GM12878 (cell line): ENCODE measurements around the gene EFNA2. TPM values are rescaled to one million over a fixed set of nuclear protein-coding genes. Genes with fewer than 3 reads are reported as not detected.

Experiments
- EZH2 ChIP-seq: IDR thresholded peaks from 2 replicates; pipeline ENCODE4 v1.6.1; 2012; ENCODE audit warnings: low read depth, mild to moderate bottlenecking, control low read depth, inconsistent platforms, low read length, borderline replicate concordance; ENCODE audit not compliant: control insufficient read depth
- POLR2AphosphoS2 ChIP-seq: IDR thresholded peaks from 2 replicates; pipeline ENCODE4 v1.6.1; 2011; ENCODE audit warnings: low read depth, mild to moderate bottlenecking, low read length, improper control_type of control experiment, moderate library complexity
- RUNX3 ChIP-seq: IDR thresholded peaks from 2 replicates; pipeline ENCODE4 v1.6.1; 2012; ENCODE audit warnings: low read length, inconsistent platforms
- SP1 ChIP-seq: IDR thresholded peaks from one replicate; pipeline ENCODE4 v1.6.1; 2011; ENCODE audit warnings: low read depth, low read length
- ZNF24 ChIP-seq: fragments of 450-650 bp; IDR thresholded peaks from 2 replicates; pipeline ENCODE4 v1.6.1; 2017; ENCODE audit warnings: antibody characterized with exemption, mild to moderate bottlenecking
- ZNF384 ChIP-seq: IDR thresholded peaks from 2 replicates; pipeline ENCODE4 v1.6.1; 2012; ENCODE audit warnings: low read depth, mild to moderate bottlenecking, low read length, improper control_type of control experiment, borderline replicate concordance
- polyA plus RNA-seq, 11 experiments: library from polyadenylated mRNA; depleted of rRNA in 4 of 11; unstranded in 6 of 11; stranded (reverse) in 5 of 11; fragments of >200 nt; fragmentation: Nextera tagmentation in 4 of 11; fragmentation: Illumina TruSeq in 1 of 11; extraction: Ambion mirVana in 4 of 11; extraction: Trizol in 1 of 11; gene quantifications; 1 replicate in 1 of 11; 2 replicates in 10 of 11; pipeline versions ENCODE4 v1.2.1 to v1.2.3, GENCODE V29; 2011 to 2016; ENCODE audit warnings: inconsistent platforms in 2 of 11, missing spikeins in 2 of 11, low read depth in 1 of 11
- total RNA-seq, 4 experiments: library from RNA; depleted of rRNA in 3 of 4; stranded (reverse); fragments of >200 nt in 3 of 4; fragmentation: Illumina TruSeq in 1 of 4; extraction: Trizol in 1 of 4; gene quantifications; 2 replicates each; pipeline versions ENCODE4 v1.2.1 to v1.2.3, GENCODE V29; 2013 to 2021
- TF ChIP-seq, protein P1 (sequence below): fragments of 450-650 bp; formaldehyde crosslinking; IDR thresholded peaks from 2 replicates; pipeline ENCODE4 v1.5.0; 2022; ENCODE audit warnings: mild to moderate bottlenecking, missing genetic modification characterization
- TF ChIP-seq, protein P2 (sequence below): IDR thresholded peaks from 2 replicates; pipeline ENCODE4 v1.6.1; 2011; ENCODE audit warnings: low read depth, low read length, improper control_type of control experiment, borderline replicate concordance
- TF ChIP-seq, protein P3 (sequence below): IDR thresholded peaks from 2 replicates; pipeline ENCODE4 v1.6.1; 2012; ENCODE audit warnings: improper control_type of control experiment, low read depth, low read length; ENCODE audit not compliant: insufficient replicate concordance
- TF ChIP-seq, protein P4 (sequence below): IDR thresholded peaks from 2 replicates; pipeline ENCODE4 v1.6.1; 2011; ENCODE audit warnings: mild to moderate bottlenecking, low read depth, low read length, moderate library complexity; ENCODE audit not compliant: insufficient replicate concordance
- TF ChIP-seq, protein P5 (sequence below): IDR thresholded peaks from 2 replicates; pipeline ENCODE4 v1.6.1; 2012; ENCODE audit warnings: mild to moderate bottlenecking, low read depth, low read length

The EFNA2 gene
- total and polyA plus RNA-seq, 10 of the 15 experiments (the other 5 are each of a cell fraction or from before 2014, with no cell fraction given) = not detected

DNA sequence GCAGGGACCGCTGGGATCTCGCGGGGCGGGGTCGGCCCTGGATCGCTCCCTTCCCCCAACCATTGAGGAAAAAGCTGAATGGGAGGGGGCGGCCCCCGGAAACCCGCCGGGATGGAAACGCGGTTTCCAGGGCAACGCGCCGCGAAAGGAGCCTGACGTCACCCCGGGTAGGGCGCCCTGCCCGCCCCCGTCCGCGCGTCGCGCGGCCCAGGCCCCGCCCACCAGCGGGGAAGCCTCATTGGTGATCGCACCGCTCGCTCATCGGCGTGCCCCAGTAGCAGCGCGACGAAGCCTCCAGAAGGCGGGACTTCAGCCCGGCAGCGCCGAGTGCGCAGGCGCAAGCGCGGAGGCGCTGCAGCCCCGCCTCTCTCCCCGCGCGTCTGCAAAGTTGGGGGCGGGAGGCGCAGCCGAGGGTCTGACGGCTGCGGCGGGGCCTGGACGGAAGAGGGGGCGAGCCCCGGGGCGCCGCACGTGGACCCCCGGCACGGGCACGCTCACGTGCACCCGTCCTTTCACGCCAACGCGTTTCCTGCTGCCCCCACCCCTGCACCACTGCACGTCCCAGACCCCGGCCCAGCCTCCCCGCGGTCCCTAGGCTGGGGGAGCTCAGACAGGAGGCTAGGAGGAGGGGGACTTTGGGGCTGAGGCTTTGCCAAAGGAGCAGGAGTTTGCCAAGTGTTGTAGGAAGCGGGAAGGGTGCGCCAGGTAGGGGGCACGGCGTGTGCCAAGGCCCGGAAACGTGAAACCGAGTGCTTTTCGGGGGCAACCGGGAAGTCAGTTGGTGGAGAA lies 24.7 kb upstream of the EFNA2 start (continued):
- TF ChIP-seq, protein P1, sequence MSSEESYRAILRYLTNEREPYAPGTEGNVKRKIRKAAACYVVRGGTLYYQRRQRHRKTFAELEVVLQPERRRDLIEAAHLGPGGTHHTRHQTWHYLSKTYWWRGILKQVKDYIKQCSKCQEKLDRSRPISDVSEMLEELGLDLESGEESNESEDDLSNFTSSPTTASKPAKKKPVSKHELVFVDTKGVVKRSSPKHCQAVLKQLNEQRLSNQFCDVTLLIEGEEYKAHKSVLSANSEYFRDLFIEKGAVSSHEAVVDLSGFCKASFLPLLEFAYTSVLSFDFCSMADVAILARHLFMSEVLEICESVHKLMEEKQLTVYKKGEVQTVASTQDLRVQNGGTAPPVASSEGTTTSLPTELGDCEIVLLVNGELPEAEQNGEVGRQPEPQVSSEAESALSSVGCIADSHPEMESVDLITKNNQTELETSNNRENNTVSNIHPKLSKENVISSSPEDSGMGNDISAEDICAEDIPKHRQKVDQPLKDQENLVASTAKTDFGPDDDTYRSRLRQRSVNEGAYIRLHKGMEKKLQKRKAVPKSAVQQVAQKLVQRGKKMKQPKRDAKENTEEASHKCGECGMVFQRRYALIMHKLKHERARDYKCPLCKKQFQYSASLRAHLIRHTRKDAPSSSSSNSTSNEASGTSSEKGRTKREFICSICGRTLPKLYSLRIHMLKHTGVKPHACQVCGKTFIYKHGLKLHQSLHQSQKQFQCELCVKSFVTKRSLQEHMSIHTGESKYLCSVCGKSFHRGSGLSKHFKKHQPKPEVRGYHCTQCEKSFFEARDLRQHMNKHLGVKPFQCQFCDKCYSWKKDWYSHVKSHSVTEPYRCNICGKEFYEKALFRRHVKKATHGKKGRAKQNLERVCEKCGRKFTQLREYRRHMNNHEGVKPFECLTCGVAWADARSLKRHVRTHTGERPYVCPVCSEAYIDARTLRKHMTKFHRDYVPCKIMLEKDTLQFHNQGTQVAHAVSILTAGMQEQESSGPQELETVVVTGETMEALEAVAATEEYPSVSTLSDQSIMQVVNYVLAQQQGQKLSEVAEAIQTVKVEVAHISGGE = no peak
- TF ChIP-seq ZNF384 = no peak
- TF ChIP-seq EZH2 = no peak
- TF ChIP-seq, protein P2, sequence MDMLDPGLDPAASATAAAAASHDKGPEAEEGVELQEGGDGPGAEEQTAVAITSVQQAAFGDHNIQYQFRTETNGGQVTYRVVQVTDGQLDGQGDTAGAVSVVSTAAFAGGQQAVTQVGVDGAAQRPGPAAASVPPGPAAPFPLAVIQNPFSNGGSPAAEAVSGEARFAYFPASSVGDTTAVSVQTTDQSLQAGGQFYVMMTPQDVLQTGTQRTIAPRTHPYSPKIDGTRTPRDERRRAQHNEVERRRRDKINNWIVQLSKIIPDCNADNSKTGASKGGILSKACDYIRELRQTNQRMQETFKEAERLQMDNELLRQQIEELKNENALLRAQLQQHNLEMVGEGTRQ = no peak
- peak; percentile 95 for TF ChIP-seq SP1
- no peak for TF ChIP-seq RUNX3
- TF ChIP-seq, protein P3, sequence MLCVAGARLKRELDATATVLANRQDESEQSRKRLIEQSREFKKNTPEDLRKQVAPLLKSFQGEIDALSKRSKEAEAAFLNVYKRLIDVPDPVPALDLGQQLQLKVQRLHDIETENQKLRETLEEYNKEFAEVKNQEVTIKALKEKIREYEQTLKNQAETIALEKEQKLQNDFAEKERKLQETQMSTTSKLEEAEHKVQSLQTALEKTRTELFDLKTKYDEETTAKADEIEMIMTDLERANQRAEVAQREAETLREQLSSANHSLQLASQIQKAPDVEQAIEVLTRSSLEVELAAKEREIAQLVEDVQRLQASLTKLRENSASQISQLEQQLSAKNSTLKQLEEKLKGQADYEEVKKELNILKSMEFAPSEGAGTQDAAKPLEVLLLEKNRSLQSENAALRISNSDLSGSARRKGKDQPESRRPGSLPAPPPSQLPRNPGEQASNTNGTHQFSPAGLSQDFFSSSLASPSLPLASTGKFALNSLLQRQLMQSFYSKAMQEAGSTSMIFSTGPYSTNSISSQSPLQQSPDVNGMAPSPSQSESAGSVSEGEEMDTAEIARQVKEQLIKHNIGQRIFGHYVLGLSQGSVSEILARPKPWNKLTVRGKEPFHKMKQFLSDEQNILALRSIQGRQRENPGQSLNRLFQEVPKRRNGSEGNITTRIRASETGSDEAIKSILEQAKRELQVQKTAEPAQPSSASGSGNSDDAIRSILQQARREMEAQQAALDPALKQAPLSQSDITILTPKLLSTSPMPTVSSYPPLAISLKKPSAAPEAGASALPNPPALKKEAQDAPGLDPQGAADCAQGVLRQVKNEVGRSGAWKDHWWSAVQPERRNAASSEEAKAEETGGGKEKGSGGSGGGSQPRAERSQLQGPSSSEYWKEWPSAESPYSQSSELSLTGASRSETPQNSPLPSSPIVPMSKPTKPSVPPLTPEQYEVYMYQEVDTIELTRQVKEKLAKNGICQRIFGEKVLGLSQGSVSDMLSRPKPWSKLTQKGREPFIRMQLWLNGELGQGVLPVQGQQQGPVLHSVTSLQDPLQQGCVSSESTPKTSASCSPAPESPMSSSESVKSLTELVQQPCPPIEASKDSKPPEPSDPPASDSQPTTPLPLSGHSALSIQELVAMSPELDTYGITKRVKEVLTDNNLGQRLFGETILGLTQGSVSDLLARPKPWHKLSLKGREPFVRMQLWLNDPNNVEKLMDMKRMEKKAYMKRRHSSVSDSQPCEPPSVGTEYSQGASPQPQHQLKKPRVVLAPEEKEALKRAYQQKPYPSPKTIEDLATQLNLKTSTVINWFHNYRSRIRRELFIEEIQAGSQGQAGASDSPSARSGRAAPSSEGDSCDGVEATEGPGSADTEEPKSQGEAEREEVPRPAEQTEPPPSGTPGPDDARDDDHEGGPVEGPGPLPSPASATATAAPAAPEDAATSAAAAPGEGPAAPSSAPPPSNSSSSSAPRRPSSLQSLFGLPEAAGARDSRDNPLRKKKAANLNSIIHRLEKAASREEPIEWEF = no peak
- TF ChIP-seq, protein P4, sequence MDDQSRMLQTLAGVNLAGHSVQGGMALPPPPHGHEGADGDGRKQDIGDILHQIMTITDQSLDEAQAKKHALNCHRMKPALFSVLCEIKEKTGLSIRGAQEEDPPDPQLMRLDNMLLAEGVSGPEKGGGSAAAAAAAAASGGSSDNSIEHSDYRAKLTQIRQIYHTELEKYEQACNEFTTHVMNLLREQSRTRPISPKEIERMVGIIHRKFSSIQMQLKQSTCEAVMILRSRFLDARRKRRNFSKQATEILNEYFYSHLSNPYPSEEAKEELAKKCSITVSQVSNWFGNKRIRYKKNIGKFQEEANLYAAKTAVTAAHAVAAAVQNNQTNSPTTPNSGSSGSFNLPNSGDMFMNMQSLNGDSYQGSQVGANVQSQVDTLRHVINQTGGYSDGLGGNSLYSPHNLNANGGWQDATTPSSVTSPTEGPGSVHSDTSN = peak; percentile 98
- TF ChIP-seq ZNF24 = no peak
- TF ChIP-seq, protein P5, sequence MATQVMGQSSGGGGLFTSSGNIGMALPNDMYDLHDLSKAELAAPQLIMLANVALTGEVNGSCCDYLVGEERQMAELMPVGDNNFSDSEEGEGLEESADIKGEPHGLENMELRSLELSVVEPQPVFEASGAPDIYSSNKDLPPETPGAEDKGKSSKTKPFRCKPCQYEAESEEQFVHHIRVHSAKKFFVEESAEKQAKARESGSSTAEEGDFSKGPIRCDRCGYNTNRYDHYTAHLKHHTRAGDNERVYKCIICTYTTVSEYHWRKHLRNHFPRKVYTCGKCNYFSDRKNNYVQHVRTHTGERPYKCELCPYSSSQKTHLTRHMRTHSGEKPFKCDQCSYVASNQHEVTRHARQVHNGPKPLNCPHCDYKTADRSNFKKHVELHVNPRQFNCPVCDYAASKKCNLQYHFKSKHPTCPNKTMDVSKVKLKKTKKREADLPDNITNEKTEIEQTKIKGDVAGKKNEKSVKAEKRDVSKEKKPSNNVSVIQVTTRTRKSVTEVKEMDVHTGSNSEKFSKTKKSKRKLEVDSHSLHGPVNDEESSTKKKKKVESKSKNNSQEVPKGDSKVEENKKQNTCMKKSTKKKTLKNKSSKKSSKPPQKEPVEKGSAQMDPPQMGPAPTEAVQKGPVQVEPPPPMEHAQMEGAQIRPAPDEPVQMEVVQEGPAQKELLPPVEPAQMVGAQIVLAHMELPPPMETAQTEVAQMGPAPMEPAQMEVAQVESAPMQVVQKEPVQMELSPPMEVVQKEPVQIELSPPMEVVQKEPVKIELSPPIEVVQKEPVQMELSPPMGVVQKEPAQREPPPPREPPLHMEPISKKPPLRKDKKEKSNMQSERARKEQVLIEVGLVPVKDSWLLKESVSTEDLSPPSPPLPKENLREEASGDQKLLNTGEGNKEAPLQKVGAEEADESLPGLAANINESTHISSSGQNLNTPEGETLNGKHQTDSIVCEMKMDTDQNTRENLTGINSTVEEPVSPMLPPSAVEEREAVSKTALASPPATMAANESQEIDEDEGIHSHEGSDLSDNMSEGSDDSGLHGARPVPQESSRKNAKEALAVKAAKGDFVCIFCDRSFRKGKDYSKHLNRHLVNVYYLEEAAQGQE = no peak
- no peak for TF ChIP-seq POLR2AphosphoS2
